GM19043 (cell line): ENCODE measurements around the gene FHDC1.

ENCODE experiments used
- ATAC-seq: cut with Tn5 transposase; IDR thresholded peaks from one replicate; pipeline ENCODE4 v1.9.1; 2021; ENCODE audit warnings: low read depth; ENCODE audit not compliant: unreplicated experiment

FHDC1 gene

DNA sequence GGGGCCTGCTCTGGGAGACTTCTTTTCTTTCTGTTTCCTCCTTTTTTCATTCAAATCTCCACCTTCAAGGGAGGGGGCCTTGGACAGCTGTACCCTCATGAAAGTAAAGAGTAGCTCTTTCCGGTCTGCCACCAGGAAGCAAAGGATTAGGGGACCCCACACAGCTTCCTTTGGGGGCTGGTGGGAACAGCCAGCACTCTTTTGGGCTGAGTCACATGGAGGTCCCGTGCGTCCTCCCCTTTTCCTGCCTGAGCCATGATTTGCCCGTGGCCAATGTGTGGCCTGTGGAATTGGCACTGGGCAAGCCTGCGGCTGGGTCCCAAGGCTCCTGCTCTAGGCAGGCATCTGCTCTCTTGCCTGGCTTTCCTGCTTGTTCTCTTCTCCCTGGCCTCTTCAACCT lies 65.5 kb downstream of the FHDC1 start:
- no peak for ATAC-seq

GRCh38 chr4:153002110-153002509 lies 66.0 kb downstream of the FHDC1 start:
- no peak for ATAC-seq

DNA sequence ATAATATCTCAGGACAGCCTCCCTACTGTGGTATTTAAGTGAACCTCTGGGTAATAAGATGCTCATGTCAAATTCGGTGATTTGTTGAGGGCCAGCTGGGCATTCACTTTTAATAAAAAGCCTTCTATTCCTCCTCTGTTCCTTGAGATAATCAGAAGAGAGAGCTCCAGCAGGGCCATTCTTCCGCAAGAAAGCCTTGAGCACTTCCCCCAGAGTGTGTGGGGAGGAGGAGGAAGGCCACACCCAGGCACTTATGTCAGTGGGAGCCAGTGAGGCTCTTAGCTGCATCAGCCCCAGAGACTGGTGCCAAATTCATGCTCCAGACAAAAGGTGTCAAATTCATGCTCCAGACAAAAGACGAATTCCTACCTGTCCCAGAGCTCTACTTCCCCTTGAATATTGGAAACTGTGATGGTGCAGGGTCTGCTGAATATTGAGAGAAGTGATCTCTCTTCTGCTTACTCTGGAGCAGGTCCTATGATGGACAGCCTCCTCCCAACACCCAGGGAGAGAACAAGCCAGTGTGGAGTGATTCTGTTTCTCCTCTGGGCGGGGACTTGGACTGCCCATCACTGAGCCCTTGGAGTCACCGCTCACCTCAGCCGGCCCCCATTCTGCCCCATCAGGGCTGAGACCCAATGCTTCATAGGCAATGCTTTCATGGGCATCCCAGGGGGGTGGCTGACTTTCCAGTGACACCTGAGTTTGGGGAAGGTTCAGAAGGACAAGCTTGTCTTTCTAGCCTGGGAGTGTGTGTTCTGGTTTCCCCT lies 68.1 kb downstream of the FHDC1 start:
- ATAC-seq = no peak

- ATAC-seq = no peak
Observed at GRCh38 chr4:153005899-153006381, 69.8 kb downstream of the FHDC1 start.

DNA sequence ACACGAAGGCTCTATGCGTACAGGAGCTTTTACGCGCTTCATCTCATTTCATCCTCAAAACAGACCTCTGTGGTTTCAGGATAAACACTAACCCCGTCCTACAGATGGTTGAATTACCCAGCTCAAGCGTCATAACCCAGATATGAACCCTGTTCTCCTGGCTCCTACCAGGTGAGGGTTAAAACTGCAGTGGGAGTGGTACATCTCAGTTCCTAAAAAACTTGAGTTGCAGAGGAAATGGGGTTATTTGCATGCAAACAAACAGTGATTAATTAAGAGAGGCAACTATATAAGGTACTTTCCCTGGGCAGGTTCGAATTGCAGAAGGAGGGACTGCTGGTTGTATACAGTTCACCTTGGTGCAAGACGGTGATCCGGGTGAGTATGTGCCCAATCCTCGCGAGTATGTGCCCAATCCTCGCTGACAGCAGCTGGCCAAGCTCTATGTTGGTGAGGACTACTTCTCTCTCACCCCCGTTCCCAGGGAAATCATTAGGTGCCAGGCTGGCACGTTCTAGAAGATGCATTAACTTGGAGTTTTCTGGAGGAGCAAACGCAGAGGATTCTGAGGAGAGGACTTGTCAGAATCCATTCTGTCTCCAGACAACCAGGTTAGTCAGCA lies 72.6 kb downstream of the FHDC1 start:
- ATAC-seq = peak; percentile 87

GRCh38 chr4:153010146-153010545 lies 74.0 kb downstream of the FHDC1 start:
- ATAC-seq = no peak

- no peak for ATAC-seq
Observed at GRCh38 chr4:153013202-153013977, 77.3 kb downstream of the FHDC1 start.

DNA sequence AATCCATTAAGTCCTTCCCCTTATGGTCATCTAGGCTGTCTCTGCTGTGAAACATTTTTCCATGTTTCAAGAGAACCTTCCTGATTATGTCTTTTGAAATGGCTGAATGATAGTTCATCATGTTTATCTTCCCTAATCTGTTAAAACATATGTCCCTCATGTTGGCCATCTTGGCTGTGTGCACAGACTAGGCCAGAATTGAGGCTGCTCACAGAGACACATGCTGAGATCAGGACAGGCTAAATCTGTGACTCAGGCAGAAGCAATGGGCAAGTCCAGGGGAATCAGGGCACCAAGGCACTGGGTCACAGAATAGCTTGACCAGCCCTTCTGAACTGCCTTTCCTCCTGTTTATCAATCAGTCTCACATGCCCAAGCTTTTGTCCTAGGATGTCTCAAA lies 78.3 kb downstream of the FHDC1 start:
- ATAC-seq = no peak

GRCh38 chr4:153016592-153016991 lies 80.5 kb downstream of the FHDC1 start:
- no peak for ATAC-seq

GRCh38 chr4:153018031-153018430 lies 81.9 kb downstream of the FHDC1 start:
- ATAC-seq = no peak

DNA sequence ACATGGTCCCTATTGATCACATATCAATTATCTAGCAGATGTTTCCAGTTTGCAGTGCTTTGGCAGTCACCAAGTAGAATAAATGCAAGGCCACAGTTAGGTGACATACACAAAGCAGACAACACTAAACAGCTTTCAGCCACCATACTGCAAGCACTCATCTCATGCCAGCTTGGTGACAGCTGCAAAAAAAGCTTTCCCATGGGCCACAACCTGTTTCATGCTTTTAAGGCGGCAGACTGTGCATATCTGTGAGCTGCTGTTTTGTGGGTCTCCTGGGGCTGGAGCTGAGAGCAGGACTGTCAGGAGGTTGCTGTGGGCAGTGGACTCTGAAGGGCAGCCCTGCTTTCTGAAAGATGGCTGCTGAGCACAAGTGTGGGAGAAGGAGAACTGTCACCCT lies 82.6 kb downstream of the FHDC1 start:
- ATAC-seq = no peak

DNA sequence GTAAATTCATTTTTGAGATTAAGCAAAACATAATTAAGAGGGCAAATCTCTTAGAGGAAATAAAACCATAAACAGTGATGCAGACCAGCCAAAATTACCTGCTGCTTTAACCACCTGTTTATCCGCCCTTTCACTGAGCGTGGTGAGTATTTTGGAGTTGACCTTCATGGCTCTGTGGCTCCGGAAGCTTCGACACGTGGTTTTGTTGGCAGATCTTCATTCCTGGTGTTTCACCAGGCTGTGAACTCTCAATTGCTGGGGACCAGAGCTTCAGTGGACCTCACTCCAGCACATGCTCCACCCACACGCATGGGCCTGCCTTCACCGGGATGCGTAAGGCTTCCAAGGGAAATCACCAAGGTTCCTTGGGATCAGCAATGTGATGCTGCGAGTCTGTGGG lies 83.8 kb downstream of the FHDC1 start:
- ATAC-seq = no peak

DNA sequence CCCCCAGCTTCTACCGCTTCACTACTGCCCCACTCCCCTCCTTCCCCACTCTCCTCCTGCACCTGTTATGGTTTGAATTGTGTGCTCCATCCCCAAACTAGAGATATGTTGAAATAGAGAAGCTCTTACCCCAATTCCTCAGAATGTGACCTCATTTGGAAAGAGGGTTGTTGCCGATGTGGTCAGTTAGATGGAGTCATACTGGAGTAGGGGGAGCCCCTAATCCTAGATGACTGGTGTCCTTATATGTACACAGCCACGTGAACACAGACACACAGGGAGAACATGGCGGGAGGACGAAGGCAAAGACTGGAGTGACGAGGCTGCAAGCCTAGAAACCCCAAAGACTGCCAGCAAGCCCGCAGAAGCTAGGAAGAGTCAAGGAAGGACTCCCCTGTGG lies 84.3 kb downstream of the FHDC1 start:
- ATAC-seq = no peak

GRCh38 chr4:153021276-153021675 lies 85.2 kb downstream of the FHDC1 start:
- ATAC-seq = no peak

DNA sequence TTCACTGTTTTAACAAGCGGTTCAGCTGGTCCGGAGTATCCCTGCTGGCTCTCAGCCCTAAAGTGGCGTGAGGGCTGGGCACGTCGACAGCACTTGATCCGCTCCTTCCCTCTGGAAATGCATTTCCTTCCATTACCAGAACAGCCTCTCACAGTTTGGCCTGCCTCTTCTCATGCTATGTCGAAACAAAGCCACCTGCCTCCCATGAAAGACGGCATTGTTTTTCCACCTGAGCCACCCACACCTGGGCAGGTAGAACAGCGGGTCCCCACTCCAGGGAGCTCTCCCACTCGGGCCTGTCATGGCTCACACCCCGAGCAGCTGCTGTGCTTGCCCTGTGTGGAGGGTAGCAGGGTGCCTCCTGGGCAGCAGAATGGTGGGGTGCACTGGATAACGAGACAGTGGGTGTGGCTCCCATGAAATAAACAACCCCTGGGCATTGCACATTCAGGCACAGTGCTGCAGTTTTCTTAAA lies 86.2 kb downstream of the FHDC1 start:
- no peak for ATAC-seq

- ATAC-seq = no peak
Observed at GRCh38 chr4:153023139-153023538, 87.0 kb downstream of the FHDC1 start.

GRCh38 chr4:153023692-153024394 lies 87.7 kb downstream of the FHDC1 start:
- ATAC-seq = no peak

GRCh38 chr4:153024466-153024865 lies 88.3 kb downstream of the FHDC1 start:
- no peak for ATAC-seq

GRCh38 chr4:153025406-153025805 lies 89.3 kb downstream of the FHDC1 start:
- ATAC-seq = no peak

- ATAC-seq = no peak
Observed at GRCh38 chr4:153026591-153027346, 90.6 kb downstream of the FHDC1 start.
